ENCODE data around the gene OR8A1. TPM values are rescaled to one million over a fixed set of nuclear protein-coding genes. Genes with fewer than 3 reads are reported as not detected.

The OR8A1 gene
- total and polyA plus RNA-seq, 8 donors = not detected

GRCh38 chr11:124536520-124536919 lies 33.3 kb upstream of the OR8A1 start:
- no peaks in the 10 kb centered on the region for H3K9me3 ChIP-seq
- no peaks in the 10 kb centered on the region for H3K4me1 ChIP-seq
- 23 to 43% (median 43%) methylated on average over 6 of the region's 6 CpGs for WGBS, 5 donors
- H3K27ac ChIP-seq = no peak overlapping the region
- H3K4me3 ChIP-seq = no peak overlapping the region
- intact Hi-C loops (cut with DNase I; ENCODE audit: low total_unique reads) = no loop called here
- TF ChIP-seq POLR2A (IDR thresholded peaks at IDR 0.05) (no peak), POLR2AphosphoS5 (IDR thresholded peaks at IDR 0.05) (no peak), EP300 (IDR thresholded peaks at IDR 0.05) (no peak)
- TF ChIP-seq, protein P1, sequence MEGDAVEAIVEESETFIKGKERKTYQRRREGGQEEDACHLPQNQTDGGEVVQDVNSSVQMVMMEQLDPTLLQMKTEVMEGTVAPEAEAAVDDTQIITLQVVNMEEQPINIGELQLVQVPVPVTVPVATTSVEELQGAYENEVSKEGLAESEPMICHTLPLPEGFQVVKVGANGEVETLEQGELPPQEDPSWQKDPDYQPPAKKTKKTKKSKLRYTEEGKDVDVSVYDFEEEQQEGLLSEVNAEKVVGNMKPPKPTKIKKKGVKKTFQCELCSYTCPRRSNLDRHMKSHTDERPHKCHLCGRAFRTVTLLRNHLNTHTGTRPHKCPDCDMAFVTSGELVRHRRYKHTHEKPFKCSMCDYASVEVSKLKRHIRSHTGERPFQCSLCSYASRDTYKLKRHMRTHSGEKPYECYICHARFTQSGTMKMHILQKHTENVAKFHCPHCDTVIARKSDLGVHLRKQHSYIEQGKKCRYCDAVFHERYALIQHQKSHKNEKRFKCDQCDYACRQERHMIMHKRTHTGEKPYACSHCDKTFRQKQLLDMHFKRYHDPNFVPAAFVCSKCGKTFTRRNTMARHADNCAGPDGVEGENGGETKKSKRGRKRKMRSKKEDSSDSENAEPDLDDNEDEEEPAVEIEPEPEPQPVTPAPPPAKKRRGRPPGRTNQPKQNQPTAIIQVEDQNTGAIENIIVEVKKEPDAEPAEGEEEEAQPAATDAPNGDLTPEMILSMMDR (IDR thresholded peaks at IDR 0.05) = no peak
- no peaks in the 10 kb centered on the region for H3K36me3 ChIP-seq
- peak in 1 of 2 donors; percentile 25 for DNase-seq
- H3K27me3 ChIP-seq = no peaks in the 10 kb centered on the region

DNA sequence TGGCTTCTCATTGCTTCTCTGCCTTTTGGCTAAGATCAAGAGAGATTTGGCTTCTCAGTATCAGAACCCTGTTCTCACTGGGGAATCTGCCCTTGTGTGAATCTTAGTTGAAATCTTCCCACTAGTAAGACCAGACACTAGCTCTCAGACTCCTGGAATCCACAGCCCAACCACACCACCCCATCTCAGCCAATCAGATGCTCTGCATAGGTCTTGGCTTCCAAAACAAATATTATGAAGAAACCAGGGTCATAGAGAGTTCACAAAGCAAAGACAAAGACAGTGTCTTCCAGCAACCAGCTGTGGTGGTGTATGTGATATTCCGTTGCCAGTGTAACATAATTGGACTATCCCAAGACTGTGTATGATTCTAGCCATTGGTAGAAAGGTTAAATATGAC lies 31.8 kb upstream of the OR8A1 start:
- no peaks in the 10 kb centered on the region for H3K27me3 ChIP-seq
- WGBS, 5 donors = 43 to 66% (median 53%) methylated on average over 1 of the region's 1 CpG
- no peak overlapping the region for H3K27ac ChIP-seq
- no peaks in the 10 kb centered on the region for H3K4me1 ChIP-seq
- TF ChIP-seq, protein P1 (IDR thresholded peaks at IDR 0.05) = no peak
- TF ChIP-seq POLR2AphosphoS5 (IDR thresholded peaks at IDR 0.05) = no peak
- no peak for TF ChIP-seq EP300 (IDR thresholded peaks at IDR 0.05)
- TF ChIP-seq POLR2A (IDR thresholded peaks at IDR 0.05) = no peak
- no peaks in the 10 kb centered on the region for H3K9me3 ChIP-seq
- no peaks in the 10 kb centered on the region for H3K36me3 ChIP-seq
- peak in 1 of 2 donors; percentile 47 for DNase-seq
- intact Hi-C loops (cut with DNase I; ENCODE audit: low total_unique reads) = no loop called here
- no peak overlapping the region for H3K4me3 ChIP-seq

- Histone ChIP-seq H3K4me1 (no peaks in the 10 kb centered on the region), H3K9me3 (no peaks in the 10 kb centered on the region), H3K27ac (no peak overlapping the region), H3K4me3 (no peak overlapping the region), H3K36me3 (no peaks in the 10 kb centered on the region), H3K27me3 (no peaks in the 10 kb centered on the region)
- 73 to 84% (median 77%) methylated on average over 6 of the region's 6 CpGs for WGBS, 5 donors
- TF ChIP-seq POLR2A (IDR thresholded peaks at IDR 0.05) (no peak), POLR2AphosphoS5 (IDR thresholded peaks at IDR 0.05) (no peak), EP300 (IDR thresholded peaks at IDR 0.05) (no peak)
- TF ChIP-seq, protein P1 (IDR thresholded peaks at IDR 0.05) = no peak
- intact Hi-C loops (cut with DNase I; ENCODE audit: low total_unique reads) = no loop called here
- no peak for DNase-seq
Measured at GRCh38 chr11:124541204-124541603, 28.6 kb upstream of the OR8A1 start.

GRCh38 chr11:124543145-124543544 lies 26.7 kb upstream of the OR8A1 start:
- intact Hi-C loops (cut with DNase I; ENCODE audit: low total_unique reads) = no loop called here
- Histone ChIP-seq H3K4me3 (no peak overlapping the region), H3K27ac (no peak overlapping the region), H3K27me3 (no peaks in the 10 kb centered on the region), H3K9me3 (no peaks in the 10 kb centered on the region), H3K36me3 (no peaks in the 10 kb centered on the region), H3K4me1 (no peaks in the 10 kb centered on the region)
- DNase-seq = no peak
- TF ChIP-seq POLR2AphosphoS5 (IDR thresholded peaks at IDR 0.05) (no peak), POLR2A (IDR thresholded peaks at IDR 0.05) (no peak), EP300 (IDR thresholded peaks at IDR 0.05) (no peak)
- TF ChIP-seq, protein P1 (IDR thresholded peaks at IDR 0.05) = no peak
- WGBS, 5 donors = 75 to 86% (median 84%) methylated on average over 6 of the region's 6 CpGs

Data from stomach (tissue), 9 donors.